WTC11 (cell line): ENCODE measurements around the gene FAR1.

ENCODE experiments used
- CTCF ChIP-seq: fragments of 200-600 bp; IDR thresholded peaks from 2 replicates; pipeline ENCODE4 v1.8.0; 2022; ENCODE audit warnings: antibody characterized with exemption
- ELF4 ChIP-seq: sonication (generic); formaldehyde crosslinking; IDR thresholded peaks from 2 replicates; pipeline ENCODE4 v1.8.1; 2022; ENCODE audit warnings: low read depth, mild to moderate bottlenecking, moderate library complexity, missing genetic modification reagents
- RELA ChIP-seq: sonication (generic); formaldehyde crosslinking; IDR thresholded peaks from 2 replicates; pipeline ENCODE4 v1.8.1; 2022; ENCODE audit warnings: missing genetic modification reagents, mild to moderate bottlenecking, borderline replicate concordance
- TP53 ChIP-seq: sonication (generic); formaldehyde crosslinking; IDR thresholded peaks from 2 replicates; pipeline ENCODE4 v1.8.1; 2023; ENCODE audit warnings: mild to moderate bottlenecking, missing genetic modification reagents
- ZNF423 ChIP-seq: fragments of 250-450 bp; sonication (Bioruptor Pico); IDR thresholded peaks from 2 replicates; pipeline ENCODE4 v2.1.2; 2022; ENCODE audit warnings: mild to moderate bottlenecking, moderate library complexity
- TF ChIP-seq, protein P1 (sequence below): sonication (generic); formaldehyde crosslinking; IDR thresholded peaks from 2 replicates; pipeline ENCODE4 v1.8.0; 2023; ENCODE audit warnings: missing genetic modification reagents, mild to moderate bottlenecking, borderline replicate concordance

GRCh38 chr11:13644997-13645687 is 23.3 kb upstream of the FAR1 start:
- TF ChIP-seq RELA (CRISPR knock-in tag) (no peak), ZNF423 (CRISPR knock-in tag) (no peak), CTCF (no peak), ELF4 (CRISPR knock-in tag) (no peak), TP53 (CRISPR knock-in tag) (no peak)
- TF ChIP-seq, protein P1, sequence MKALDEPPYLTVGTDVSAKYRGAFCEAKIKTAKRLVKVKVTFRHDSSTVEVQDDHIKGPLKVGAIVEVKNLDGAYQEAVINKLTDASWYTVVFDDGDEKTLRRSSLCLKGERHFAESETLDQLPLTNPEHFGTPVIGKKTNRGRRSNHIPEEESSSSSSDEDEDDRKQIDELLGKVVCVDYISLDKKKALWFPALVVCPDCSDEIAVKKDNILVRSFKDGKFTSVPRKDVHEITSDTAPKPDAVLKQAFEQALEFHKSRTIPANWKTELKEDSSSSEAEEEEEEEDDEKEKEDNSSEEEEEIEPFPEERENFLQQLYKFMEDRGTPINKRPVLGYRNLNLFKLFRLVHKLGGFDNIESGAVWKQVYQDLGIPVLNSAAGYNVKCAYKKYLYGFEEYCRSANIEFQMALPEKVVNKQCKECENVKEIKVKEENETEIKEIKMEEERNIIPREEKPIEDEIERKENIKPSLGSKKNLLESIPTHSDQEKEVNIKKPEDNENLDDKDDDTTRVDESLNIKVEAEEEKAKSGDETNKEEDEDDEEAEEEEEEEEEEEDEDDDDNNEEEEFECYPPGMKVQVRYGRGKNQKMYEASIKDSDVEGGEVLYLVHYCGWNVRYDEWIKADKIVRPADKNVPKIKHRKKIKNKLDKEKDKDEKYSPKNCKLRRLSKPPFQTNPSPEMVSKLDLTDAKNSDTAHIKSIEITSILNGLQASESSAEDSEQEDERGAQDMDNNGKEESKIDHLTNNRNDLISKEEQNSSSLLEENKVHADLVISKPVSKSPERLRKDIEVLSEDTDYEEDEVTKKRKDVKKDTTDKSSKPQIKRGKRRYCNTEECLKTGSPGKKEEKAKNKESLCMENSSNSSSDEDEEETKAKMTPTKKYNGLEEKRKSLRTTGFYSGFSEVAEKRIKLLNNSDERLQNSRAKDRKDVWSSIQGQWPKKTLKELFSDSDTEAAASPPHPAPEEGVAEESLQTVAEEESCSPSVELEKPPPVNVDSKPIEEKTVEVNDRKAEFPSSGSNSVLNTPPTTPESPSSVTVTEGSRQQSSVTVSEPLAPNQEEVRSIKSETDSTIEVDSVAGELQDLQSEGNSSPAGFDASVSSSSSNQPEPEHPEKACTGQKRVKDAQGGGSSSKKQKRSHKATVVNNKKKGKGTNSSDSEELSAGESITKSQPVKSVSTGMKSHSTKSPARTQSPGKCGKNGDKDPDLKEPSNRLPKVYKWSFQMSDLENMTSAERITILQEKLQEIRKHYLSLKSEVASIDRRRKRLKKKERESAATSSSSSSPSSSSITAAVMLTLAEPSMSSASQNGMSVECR, result no peak
